NCI-H69 (cell line): ENCODE data around the gene ATP8A1.

Experiments used
- DNase-seq: peaks from one replicate; lab custom pipeline; 2025; lab: John Stamatoyannopoulos, UW

ATP8A1 gene

DNA sequence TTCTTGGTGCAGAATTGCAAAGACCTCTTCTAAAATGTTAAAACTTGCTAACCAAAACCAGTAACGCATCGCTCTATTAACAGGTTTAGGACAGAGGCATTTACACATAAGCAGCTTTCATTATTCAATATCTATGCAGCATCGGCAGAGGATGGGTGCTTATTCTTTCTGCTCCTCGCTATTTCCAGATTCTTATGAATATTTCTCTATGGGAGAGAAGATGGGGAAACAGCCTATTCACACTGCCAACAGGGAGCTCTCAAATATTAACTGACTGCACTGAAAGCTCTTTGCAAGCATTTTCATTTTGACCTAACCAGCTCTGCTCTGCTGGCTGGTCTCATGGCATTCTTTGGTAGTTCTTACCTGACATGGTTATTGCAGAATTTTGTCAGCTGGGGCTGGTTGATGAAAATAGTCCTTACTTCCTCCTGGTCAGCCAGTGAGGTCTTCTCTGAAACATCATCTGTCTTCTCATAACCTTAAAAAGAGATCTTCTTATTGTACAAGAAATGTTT lies 30.2 kb downstream of the ATP8A1 start:
- DNase-seq: no peak

DNA sequence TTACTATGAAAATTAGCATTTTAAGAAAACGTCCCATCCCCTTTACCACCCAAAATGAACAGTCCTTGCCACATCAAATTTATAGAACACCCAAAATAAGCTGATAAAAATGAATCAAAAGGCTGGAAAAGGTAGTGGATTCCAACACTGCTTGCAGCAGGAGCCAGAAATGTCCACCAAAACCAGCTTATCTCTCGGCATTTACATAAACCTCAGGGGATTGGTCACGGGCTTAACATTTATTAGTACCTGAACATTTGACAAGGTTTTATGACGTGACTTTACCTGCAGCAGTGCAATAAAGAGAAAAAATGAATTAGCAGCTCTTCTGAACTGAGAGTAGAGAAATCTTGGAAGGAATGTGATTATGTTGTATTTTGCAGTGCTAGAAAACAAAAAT lies 31.6 kb downstream of the ATP8A1 start:
- no peak for DNase-seq

DNA sequence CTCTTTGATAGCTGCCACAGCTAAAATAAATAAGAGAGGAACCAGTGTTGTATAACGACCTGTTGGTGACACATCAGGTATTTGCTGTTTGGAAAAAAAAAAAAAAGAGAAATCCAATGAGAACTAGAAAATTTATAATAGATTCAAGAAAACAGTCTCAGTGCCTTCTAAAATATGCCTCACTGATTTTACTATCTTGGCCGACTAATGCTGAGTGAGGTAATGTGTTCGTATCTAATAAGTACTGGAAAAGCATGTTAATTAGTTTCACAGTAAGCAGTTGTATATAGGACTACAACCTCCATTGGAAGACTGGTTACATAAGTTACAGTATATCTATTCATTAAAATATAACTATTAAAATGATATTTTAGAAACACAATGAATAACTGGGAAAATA lies 32.4 kb downstream of the ATP8A1 start:
- DNase-seq: no peak

DNA sequence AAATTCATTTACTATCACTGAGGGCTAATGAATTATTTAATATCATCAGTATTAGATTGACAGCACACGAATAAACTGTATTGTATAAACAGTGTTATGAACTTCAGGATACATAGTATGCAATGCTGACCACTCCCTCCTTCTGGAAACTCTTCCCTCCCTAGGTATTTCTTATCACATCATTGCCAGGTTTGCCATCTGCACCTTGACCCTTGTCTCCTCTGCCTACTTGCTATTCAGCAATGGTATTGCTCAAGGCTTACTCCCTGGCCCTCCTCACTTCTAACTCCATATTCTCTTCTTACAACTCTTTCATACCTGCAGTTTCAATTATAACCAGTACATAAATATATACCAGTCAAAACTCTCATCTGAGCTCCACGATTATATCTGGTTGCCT lies 38.9 kb downstream of the ATP8A1 start:
- DNase-seq: no peak

DNA sequence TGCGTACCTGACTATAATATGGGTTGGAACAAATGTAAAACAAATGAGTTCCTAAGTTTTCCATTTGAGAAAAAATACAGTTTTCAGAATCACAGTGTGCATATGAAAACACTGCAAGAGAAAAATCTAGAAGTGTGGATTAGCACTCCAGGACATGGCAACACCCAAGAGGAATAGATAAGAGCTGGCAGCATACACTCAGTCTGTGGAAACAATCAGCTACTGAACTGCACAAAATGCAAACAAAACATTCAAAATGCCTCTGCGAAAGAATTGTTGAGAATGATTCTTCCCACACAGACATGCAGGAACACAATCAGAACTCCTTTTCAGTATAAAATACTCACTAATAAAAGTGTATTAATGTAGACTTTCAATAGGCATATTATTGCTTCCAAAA lies 39.9 kb downstream of the ATP8A1 start:
- no peak for DNase-seq

DNA sequence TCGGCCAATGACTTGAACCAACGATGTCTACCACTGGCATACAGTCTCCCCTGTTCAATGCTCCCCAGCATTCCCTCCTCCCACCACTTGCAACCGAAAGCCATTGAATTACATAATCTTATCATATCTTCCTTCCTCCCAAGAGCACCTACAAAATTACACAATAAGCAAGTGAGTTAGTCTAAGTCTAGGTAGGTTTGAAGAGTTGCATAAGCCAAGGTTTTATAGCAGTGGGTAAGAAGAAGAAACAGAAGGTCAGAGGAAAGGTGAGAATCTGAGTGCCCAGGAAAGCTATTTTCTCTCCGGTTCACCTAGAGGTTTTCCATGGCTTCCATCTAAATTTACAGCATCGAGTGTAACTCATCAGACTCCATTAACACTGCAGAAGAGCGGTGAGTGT lies 40.3 kb downstream of the ATP8A1 start:
- no peak for DNase-seq

DNA sequence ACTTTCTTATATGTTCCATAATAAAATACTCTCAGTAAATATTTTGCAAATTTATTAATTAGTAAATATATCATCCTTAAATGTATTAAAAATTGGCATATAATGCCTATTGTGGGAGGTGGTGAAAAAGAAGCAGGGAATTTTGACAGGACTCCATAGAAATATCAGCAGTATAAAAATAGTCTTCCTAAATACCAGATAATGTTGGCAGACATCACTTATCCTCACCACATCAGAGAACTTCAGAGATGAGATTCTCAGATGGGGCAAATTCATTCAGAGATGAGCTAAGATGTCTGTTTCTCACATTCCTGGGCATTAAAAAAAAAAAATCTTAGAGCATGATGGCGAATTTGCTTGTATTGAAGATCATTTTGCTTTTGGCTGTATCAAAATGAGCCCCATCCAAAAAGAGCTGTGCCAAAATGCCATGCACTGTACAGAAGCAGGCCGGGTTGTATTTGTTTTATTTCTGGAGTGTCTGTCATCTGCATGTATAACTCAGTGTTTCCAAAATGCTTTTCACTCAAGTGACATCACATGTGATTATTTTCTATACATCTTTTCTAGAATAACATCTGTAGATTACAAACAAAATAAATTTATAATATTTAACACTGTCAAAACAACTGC lies 41.7 kb downstream of the ATP8A1 start:
- no peak for DNase-seq

DNA sequence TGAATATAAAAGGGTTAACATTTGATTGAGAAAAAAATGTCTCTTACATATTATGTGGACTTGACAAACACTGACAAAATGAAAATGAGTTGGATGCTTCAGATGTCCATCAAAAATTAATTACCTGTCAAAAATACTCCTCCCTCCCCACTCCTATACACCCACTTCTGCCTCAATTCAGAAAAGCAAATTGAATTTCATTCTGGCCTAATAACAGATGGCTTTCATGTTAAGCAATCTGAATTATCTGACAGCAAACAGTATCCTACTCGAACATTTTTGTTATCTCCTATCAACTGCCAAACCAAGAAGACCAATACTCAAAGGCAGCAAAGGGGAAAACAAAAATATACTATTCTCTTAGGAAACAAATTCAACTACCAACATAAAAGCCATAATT lies 44.0 kb downstream of the ATP8A1 start:
- DNase-seq: no peak

DNA sequence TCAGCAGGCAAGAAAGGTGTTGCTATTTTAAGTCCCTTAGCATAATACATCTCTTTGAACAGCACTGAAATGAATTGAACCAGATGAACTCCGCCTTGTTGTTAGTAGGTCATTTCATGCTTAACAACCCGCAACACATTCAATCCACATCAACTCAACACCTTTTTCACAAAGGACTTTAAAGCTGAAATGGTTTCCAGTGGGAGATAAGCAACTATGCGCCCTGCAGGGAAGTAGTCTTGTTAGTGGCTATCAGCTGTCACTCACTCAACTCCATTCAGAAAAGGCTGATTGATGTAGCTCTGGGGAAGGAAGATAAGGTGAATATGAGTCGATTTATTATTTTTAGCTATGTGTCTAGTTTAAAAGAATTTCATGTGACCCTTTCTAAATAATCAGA lies 46.0 kb downstream of the ATP8A1 start:
- DNase-seq: no peak

DNA sequence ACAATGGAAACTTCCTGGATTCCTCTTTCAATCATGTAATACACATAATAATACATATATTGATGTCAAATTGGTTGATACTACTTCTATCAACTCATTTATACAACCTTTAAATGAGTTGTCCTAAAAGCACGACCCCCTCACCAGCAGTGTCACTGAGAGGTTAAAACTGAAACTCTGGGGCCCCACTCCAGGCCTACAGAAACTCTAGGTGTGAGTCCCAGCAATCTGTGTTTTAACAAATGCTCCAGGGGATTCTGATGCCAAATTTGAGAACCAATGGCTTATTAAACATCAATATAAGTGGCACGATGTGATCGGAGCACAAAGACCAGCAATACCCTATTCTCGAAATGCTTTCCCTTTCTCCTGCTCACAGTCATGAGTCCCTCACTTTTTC lies 47.9 kb downstream of the ATP8A1 start:
- no peak for DNase-seq

DNA sequence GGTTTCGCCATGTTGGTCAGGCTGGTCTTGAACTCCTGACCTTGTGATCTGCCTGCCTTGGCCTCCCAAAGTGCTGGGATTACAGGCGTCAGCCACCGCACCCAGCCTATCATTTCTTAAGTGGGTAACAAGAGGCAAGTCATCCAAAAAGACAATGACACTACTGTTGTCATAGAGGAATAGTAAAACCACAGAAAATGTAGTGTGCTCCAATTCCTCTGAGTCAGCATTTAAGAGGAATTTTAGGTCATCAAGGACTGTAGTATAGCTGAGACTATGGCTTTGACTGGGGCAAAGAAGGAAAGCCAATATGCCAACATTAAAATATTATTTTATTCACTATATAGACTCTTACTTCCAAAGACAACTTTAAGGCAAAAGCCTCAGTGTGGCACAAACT lies 48.4 kb downstream of the ATP8A1 start:
- DNase-seq: no peak

DNA sequence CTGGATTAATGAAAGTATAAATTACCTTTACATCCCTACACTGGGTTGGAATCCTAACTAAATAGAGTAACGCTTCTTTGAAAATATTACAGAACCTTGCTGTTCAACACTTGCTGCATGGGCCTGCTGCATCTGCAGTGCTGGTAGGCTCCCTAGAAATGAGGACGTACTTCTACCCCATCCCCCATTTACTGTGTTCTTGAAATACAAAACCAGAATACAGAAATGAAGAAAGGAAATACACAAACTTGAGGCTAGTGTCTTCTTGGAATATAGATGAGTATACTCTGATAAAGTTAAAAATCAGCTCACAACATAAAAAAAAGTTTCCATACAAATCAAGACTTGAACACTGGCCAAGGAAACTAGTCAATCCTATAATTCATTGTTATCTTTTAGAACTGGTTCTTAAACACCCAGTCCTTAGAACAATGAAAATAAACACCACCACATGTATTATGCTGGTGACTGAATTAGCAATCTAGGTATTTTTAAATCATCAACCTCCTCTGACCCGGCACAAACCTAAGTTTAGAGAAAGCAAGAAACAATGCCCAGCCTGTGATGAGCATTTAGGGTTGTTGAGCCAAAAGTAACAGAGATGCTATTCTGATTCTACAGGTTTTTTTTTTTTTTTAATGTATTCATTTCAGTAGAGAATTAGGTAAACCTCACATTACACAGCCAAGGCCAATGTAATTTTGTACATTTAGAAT lies 49.7 kb downstream of the ATP8A1 start:
- DNase-seq: no peak

DNA sequence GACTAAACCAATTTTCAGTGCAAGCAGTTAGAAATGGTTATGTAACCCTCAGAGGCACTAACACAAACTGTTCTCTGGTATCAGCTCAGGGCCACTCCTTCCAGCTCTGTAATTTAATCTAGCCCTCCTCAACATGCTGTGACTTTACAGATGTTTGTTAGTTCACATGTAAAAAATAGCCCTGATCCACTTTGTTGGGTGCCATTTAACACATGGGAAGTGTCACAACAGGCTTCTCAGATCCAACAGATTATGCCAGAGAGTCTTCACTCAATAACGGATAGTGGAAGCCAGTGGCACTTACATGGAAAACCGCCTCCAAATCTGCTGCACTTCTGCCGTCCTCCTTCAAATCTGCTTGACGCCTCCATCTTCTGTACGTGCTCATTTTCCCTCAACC lies 51.6 kb downstream of the ATP8A1 start:
- DNase-seq: no peak

DNA sequence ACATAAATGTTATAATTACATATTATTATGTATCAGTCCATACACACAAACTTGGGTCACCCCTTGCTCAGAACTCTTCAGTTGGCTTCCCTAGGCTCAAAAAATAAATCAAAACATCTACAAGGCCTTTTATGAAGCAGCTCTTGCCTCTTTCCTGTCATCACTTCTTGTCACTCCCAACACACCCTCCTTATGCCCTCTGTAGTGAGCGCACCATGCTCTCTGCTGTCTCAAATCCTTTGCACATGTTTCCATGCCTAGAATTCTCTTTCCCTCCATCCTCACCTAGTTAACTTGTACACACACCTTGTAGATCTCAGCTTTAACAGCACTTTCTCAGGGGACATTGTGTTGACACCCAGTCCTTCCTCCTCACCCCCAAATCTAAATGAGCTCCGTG lies 53.0 kb downstream of the ATP8A1 start:
- DNase-seq: no peak

DNA sequence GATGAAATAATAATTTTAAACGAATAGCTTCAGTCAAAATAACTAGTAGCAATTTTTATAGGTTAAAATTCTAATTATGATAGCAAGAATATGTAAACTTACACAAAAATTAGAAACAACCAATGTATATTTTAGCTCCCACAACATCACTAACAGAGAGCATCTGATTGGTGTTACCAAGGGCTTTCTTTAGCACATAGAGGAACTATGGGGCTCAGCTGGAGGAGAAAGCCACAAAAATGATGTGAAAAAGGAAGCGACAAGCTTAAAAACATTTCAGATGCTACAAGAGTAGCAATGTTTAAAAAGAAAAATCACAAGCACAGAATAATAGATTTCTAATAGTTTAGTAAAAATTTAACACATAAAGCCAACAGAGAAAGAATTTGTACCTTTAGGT lies 56.3 kb downstream of the ATP8A1 start:
- no peak for DNase-seq

DNA sequence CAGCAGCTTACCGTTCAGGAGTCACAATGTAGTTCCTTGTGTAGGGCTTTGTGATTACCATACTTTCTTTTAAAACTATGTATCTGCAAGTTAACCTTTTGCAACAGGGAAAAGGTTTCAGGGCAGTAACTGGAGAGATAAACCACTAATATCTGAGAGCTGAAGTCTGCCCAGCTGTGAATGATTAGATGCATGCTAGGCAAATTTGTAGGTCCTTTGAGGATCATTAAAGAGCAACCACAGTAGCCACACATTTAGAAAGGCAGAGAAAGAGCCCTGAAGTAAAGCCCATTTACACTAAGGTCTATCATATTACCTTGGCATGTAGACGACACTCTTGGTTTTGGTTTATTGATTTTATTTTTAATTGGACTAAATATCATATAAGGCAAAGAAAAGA lies 60.0 kb downstream of the ATP8A1 start:
- no peak for DNase-seq

DNA sequence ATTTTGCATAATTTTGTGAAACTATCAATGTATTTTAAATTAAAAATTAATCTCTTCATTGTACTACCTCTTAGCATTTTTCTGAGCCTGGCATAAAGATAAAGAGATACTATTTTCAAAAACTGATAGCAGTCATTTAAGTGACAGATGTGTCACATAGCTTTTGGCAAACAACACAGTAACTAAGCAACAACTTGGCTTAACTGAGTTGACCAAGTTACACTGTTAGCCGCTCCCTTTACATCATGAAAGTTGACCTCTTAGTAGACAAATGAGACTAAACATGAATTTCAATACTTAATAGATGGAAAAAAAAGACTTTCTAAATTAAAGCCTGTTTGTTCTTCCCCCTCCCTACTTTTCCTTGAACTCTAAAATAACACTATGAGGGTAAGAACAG lies 62.0 kb downstream of the ATP8A1 start:
- no peak for DNase-seq

DNA sequence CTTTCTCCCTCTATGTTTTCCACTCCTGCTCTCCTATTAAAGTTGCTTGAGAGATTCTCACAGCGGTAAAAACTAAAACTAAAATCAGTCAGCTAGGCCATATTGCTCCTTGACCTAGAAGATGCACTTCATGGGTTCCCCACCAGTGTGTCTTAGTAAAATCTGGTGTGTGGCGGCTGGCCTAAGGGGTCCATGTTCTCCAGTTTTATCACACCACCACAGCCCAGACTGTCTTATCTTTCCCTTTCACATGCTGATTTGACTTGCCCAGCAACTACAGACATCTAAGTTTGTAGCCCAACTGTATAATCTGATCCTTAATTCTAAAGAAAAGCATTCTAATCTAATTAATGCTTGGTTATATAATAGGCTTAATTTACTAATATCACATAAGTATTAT lies 68.0 kb downstream of the ATP8A1 start:
- no peak for DNase-seq

DNA sequence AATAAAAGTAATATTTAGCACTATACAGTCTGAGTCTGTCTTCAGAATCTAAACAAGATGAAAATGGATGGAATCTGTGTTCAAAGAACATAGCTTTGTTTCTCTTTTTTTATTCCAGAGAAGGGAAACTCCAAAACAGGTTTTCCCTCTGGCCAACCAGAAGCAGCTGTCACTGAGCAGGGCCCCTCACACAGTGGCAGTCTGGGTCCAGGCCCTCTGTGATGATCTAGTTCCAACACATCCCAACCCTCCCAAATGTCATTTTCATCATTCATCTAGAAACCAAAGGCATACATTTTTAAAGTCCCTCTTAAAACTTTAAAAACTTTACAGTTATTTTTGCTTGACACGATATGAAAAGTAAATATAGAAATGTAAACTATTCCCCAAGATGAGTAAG lies 70.1 kb downstream of the ATP8A1 start:
- DNase-seq: no peak

DNA sequence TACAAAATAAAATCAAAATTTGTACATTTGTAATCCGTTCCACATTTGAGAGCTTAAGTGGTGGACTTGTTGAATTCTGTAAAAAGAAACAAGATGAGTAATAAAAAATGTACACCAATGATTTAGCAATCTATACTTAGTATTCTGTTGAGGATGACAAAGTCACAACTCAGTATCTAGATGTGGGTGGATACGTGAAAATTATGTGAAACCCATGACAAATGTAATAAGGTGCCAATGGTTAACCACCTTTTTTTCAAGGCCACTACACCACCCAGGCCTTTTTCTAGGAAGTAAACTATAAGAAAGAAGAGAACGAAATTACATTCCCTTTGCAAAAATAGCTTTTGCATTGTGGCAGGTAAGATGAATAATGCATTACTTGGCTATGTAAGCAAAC lies 77.0 kb downstream of the ATP8A1 start:
- DNase-seq: no peak

DNA sequence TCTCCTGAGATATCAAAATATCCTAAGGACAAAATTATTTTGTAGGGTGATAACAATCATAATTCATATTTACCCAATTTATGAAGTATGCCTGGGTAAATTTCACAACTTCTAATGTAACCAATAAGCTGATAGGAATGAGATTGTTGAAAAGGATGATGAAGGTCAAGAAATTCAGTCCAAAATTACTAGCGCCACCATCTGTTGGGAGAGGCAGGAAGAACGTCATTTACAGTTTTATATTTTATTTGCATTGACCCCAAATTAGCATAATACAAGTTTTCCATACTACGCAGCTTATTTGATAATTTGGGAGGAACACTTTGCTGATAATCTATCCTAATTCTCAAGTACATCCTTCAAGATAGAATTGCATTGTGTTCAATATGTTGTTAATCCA lies 78.7 kb downstream of the ATP8A1 start:
- DNase-seq: no peak

DNA sequence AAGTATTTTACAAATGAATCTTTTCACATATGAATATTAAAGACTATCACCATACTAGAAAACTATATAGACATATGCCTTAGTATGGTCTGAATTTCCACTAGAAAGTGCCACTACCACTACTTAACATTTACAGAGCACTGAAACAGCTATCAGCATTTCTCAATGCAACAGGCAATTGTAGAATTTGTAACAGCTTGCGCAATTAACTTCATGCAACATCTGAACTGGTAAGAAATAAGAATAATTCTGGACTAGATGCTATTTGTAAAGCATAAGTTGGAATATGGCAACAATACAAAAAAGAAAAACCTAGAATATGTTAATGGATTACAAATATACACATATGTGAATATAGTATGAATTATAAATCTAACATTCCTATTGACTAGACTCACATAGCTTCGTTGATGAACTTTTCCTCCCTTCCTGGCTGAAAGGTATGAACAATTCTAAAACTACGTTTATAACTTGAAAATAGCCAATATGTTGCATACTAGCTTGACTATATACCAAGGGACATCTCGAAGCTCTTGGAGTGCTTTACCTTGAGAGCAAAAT lies 82.0 kb downstream of the ATP8A1 start:
- DNase-seq: no peak

DNA sequence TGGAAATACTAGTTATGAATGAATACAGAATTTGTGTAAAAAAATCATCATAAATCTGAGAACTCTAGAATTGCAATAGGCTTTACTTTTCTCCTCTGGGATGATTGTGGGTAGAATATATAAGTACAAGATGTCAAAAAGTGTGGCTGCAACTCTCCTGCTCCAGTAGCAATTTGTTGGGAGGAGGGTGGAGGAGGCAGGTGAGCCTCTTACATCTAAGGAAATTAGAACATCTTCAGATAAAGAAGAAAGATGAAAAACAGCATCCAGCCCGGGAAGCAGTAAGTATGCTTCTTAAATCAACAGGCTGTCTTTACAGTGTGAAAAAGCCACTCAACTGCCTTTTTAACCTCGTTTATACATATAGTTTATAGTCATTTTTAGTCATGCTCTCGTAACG lies 83.7 kb downstream of the ATP8A1 start:
- DNase-seq: no peak

DNA sequence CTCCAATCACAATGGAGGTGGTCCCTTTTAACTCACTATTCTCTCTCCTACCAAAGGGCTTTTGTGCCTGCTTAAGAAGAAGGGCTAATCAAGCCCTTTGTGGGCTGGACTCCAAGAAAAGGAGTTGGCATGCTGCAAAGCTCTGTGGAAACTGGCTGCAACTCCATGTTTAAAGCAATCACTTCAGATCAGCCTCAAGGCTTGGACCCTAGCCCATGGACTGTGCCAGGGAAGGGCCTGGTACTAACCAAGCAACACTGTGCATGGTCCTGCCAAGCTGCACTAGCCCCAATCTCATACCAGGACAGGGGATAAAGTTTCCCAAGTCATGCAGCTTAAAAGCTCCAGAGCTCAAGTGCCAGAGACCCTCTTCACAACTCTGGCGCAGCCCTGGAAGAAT lies 86.7 kb downstream of the ATP8A1 start:
- DNase-seq: no peak
